Measurements from ENCODE around the gene HSDL1. TPM values are rescaled to one million over a fixed set of nuclear protein-coding genes. Genes with fewer than 3 reads are reported as not detected.

Gene HSDL1
- total RNA-seq, 1 donor from 2014 or later, result 15.3 TPM

DNA sequence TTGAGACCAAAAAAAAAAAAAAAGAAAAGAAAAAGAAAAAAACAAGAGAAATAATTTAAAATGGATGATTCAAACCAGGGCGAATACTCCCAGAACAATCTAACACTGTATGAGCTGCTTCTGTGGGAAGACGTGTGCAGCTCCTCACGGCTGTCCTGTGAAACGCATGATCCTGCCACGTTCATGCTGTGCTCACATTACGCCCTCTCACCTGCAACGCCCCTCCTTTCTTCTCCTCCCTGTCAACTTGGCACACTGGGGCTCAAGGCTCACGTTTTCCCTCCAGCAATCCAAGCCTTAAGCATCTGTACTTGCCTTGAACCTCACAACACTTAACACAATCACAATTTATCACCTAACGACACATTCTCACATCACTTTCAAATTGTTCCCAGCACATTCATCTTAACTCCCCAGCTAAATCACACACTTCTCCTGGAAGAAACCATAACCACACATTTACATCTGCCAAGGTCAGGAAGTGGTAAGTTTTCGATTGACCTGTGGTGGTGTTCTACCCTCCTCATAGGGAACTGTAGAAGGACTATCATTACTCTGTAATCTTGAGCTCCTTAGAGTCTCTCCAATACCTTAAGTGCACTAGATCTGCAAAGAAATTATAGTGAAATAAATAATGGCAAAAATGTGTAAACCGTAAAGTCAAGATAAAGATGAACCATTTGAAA is 57.4 kb downstream of the HSDL1 start:
- Mint-ChIP-seq H3K9me3 (no peaks in the 10 kb centered on the region), H3K36me3 (ENCODE audit: low read depth) (peaks cover 81% of the 10 kb centered on the region), H3K27ac (no peak overlapping the region), H3K4me1 (peaks cover 45% of the 10 kb centered on the region), H3K4me3 (no peak overlapping the region), H3K27me3 (no peaks in the 10 kb centered on the region)
- ChIA-PET CTCF (interaction anchor here (1.0 to 7.7 kb wide), 4 partner anchors 25 to 99 kb away, joined by 3 to 44 read pairs (median 10); partner anchors contain the start of genes MBTPS1 and TAF1C), POLR2A (interaction anchor here (1.1 to 3.4 kb wide), 2 partner anchors 29 to 57 kb away, joined by 3 to 12 read pairs; partner anchors contain the start of genes DNAAF1, HSDL1 and MBTPS1)
- intact Hi-C loops (cut with micrococcal nuclease), result loop anchor here (1.0 to 5.0 kb wide), 5 partner anchors 29 to 420 kb away; partner anchors contain the start of gene MBTPS1
- DNase-seq, result no peak
- TF ChIP-seq, protein P1, sequence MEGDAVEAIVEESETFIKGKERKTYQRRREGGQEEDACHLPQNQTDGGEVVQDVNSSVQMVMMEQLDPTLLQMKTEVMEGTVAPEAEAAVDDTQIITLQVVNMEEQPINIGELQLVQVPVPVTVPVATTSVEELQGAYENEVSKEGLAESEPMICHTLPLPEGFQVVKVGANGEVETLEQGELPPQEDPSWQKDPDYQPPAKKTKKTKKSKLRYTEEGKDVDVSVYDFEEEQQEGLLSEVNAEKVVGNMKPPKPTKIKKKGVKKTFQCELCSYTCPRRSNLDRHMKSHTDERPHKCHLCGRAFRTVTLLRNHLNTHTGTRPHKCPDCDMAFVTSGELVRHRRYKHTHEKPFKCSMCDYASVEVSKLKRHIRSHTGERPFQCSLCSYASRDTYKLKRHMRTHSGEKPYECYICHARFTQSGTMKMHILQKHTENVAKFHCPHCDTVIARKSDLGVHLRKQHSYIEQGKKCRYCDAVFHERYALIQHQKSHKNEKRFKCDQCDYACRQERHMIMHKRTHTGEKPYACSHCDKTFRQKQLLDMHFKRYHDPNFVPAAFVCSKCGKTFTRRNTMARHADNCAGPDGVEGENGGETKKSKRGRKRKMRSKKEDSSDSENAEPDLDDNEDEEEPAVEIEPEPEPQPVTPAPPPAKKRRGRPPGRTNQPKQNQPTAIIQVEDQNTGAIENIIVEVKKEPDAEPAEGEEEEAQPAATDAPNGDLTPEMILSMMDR (IDR thresholded peaks at IDR 0.05), result no peak
- ATAC-seq (ENCODE audit: low read depth), result no peak

DNA sequence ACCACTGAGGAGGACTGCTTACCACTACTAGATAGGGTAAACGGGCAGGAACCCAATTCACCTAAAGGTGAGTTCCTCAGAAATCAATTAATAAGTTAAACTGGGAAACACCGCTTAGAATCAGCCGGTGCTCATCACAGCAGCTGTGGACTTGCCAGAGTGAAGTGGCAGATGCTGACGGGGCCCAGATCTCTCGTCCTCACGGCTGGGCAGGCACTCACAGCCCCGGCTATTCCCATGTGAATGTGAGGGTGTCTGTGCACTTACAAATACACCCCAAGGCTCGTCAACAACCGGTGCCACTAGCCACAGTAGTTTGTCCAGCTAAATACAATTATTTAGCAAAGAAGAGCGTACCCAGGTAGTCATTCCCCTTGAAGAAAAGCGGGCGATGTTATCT is 58.0 kb downstream of the HSDL1 start:
- no peak overlapping the region for H3K27ac Mint-ChIP-seq
- no peaks in the 10 kb centered on the region for H3K9me3 Mint-ChIP-seq
- H3K36me3 Mint-ChIP-seq (ENCODE audit: low read depth), result peaks cover 83% of the 10 kb centered on the region
- peaks cover 45% of the 10 kb centered on the region for H3K4me1 Mint-ChIP-seq
- intact Hi-C loops (cut with micrococcal nuclease), result loop anchor here (5.0 kb wide), 1 partner anchor 420 kb away; no protein-coding TSS in a partner anchor
- POLR2A ChIA-PET, result interaction anchor here (1.6 to 3.4 kb wide), 2 partner anchors 26 to 30 kb away, joined by 6 to 12 read pairs; partner anchors contain the start of gene MBTPS1
- TF ChIP-seq, protein P1 (IDR thresholded peaks at IDR 0.05), result no peak
- no peak overlapping the region for H3K4me3 Mint-ChIP-seq
- CTCF ChIA-PET, result interaction anchor here (3.8 to 7.7 kb wide), 2 partner anchors 30 to 100 kb away, joined by 17 to 44 read pairs; partner anchors contain the start of genes MBTPS1 and TAF1C
- no peaks in the 10 kb centered on the region for H3K27me3 Mint-ChIP-seq
- ATAC-seq (ENCODE audit: low read depth) (no peak), DNase-seq (no peak)

DNA sequence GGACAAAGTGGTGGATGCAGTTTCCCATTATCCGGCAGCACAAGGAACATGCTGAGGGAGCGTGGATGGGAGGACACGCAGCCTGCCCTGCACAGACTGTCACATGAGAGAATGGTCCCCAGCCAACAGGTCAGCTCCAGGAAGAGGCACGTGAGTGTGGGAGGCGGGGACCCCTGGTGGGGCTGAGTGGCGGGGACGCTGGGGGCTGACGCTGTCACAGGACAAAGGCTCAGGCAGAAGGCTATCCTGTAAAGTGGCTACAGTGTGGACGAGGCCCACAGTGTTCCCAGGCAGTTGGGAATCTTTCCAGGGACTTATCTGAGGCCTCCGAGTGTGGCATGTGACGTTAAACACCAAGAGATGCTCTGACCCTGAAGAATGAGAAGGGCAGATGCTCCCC is 58.6 kb downstream of the HSDL1 start:
- ChIA-PET CTCF (interaction anchor here (0.9 to 7.7 kb wide), 6 partner anchors 9 to 100 kb away, joined by 3 to 44 read pairs (median 4); partner anchors contain the start of genes MBTPS1 and TAF1C), POLR2A (interaction anchor here (1.6 kb wide), 1 partner anchor 27 kb away, joined by 6 read pairs; no protein-coding TSS in a partner anchor)
- intact Hi-C loops (cut with micrococcal nuclease), result loop anchor here (5.0 kb wide), 1 partner anchor 421 kb away; no protein-coding TSS in a partner anchor
- no peak overlapping the region for H3K27ac Mint-ChIP-seq
- H3K27me3 Mint-ChIP-seq, result no peaks in the 10 kb centered on the region
- H3K4me3 Mint-ChIP-seq, result peak overlapping the region; percentile 50
- peaks cover 83% of the 10 kb centered on the region for H3K36me3 Mint-ChIP-seq (ENCODE audit: low read depth)
- ATAC-seq (ENCODE audit: low read depth) (no peak), DNase-seq (no peak)
- peaks cover 45% of the 10 kb centered on the region for H3K4me1 Mint-ChIP-seq
- TF ChIP-seq, protein P1 (IDR thresholded peaks at IDR 0.05), result no peak
- H3K9me3 Mint-ChIP-seq, result no peaks in the 10 kb centered on the region

DNA sequence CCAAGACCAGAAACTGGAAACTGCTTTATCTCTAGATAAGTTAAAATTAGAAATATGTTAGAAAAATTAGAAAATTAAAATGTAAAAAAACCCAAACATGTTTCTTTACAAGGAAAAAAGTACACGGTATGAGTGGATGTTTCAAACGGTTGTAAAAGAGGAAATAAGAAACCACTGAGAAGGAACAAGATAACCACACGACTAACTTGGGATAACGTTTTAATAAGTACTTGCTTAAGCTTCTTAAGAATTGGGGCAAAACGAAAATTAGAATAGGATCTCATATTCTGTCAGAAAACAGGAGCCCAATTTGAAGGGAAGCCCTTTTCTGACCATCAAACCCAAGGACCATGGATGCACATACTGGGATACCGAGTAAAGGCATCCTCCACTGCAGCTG is 59.2 kb downstream of the HSDL1 start:
- POLR2A ChIA-PET, result interaction anchor here (0.6 to 1.6 kb wide), 4 partner anchors 27 to 101 kb away, joined by 3 to 6 read pairs (median 3); partner anchors contain the start of genes DNAAF1, HSDL1 and TAF1C
- H3K36me3 Mint-ChIP-seq (ENCODE audit: low read depth), result peaks cover 83% of the 10 kb centered on the region
- peak; percentile 41 for ATAC-seq (ENCODE audit: low read depth)

More for the DNA sequence above, 59.2 kb downstream of the HSDL1 start:
- peaks cover 45% of the 10 kb centered on the region for H3K4me1 Mint-ChIP-seq
- TF ChIP-seq, protein P1 (IDR thresholded peaks at IDR 0.05), result no peak
- H3K9me3 Mint-ChIP-seq, result no peaks in the 10 kb centered on the region
- no peak for DNase-seq
- no peak overlapping the region for H3K27ac Mint-ChIP-seq
- peak overlapping the region; percentile 50 for H3K4me3 Mint-ChIP-seq
- intact Hi-C loops (cut with micrococcal nuclease), result loop anchor here (5.0 kb wide), 1 partner anchor 422 kb away; no protein-coding TSS in a partner anchor
- no peaks in the 10 kb centered on the region for H3K27me3 Mint-ChIP-seq
- CTCF ChIA-PET, result interaction anchor here (0.9 to 7.7 kb wide), 6 partner anchors 10 to 101 kb away, joined by 3 to 44 read pairs (median 4); partner anchors contain the start of gene TAF1C

All from activated B cell treated with CpG ODN at 0.5 μM for 24 hours (primary cell).